SK-N-SH (cell line): ENCODE measurements around the gene PRAMEF1. TPM values are rescaled to one million over a fixed set of nuclear protein-coding genes. Genes with fewer than 3 reads are reported as not detected.

Source experiments
- CTCF ChIA-PET: fragments of 300-600, 350-600 bp; formaldehyde crosslinking; extraction: SDS; loops from one replicate; lab custom pipeline; 2021; lab: Yijun Ruan, JAX
- POLR2A ChIA-PET: fragments of 350-600 bp; sonication (Branson Sonifier 250); formaldehyde crosslinking; extraction: SDS; loops from one replicate; lab custom pipeline; 2020; ENCODE audit warnings: antibody characterized with exemption, inconsistent platforms; lab: Yijun Ruan, JAX
- DNase-seq: peaks from one replicate; pipeline ENCODE4 v3.0.0; 2012
- H2AFZ ChIP-seq: fragments of 200-600 bp; sonication (generic); 2 replicates; pipeline ENCODE4 v1.8.1; 2016; ENCODE audit warnings: antibody characterized with exemption, mild to moderate bottlenecking, low read depth
- H3F3A ChIP-seq: fragments of 200-600 bp; sonication (generic); replicated peaks from 2 replicates; pipeline ENCODE3; 2016; ENCODE audit warnings: antibody characterized with exemption, mild to moderate bottlenecking; ENCODE audit not compliant: insufficient read depth
- H3K27ac ChIP-seq, 2 experiments: fragments of 200-500 bp in 1 of 2; fragments of 200-600 bp in 1 of 2; sonication (Bioruptor generic) in 1 of 2; sonication (generic), shearing (Covaris generic) in 1 of 2; 2 replicates each; pipeline versions ENCODE4 v1.5.1 to v1.6.1; 2014 to 2016; ENCODE audit warnings: low read depth in 2 of 2, inconsistent platforms in 1 of 2, low read length in 1 of 2, mild to moderate bottlenecking in 1 of 2, mixed read lengths in 1 of 2
- H3K27me3 ChIP-seq: fragments of 200-600 bp; sonication (generic), shearing (Covaris generic); 2 replicates; pipeline ENCODE4 v1.6.1; 2016; ENCODE audit warnings: mixed run types; ENCODE audit not compliant: insufficient read depth
- H3K36me3 ChIP-seq, 2 experiments: fragments of 200-500 bp in 1 of 2; fragments of 200-600 bp in 1 of 2; sonication (Bioruptor generic) in 1 of 2; sonication (generic) in 1 of 2; replicated peaks in 1 of 2; 2 replicates each; pipeline versions ENCODE3 to v1.5.1; 2014 to 2016; ENCODE audit warnings: low read length in 1 of 2, mild to moderate bottlenecking in 1 of 2; ENCODE audit not compliant: insufficient read depth in 2 of 2, control insufficient read depth in 1 of 2
- H3K4me1 ChIP-seq, 2 experiments: fragments of 200-500 bp in 1 of 2; fragments of 200-600 bp in 1 of 2; sonication (Bioruptor generic) in 1 of 2; sonication (generic), shearing (Covaris generic) in 1 of 2; 2 replicates each; pipeline versions ENCODE4 v1.5.1 to v1.6.1; 2014 to 2016; ENCODE audit warnings: low read depth in 1 of 2, low read length in 1 of 2, mixed run types in 1 of 2; ENCODE audit not compliant: insufficient read depth in 2 of 2, control insufficient read depth in 1 of 2
- H3K4me2 ChIP-seq: fragments of 200-600 bp; sonication (generic), shearing (Covaris generic); 2 replicates; pipeline ENCODE4 v1.6.1; 2017; ENCODE audit warnings: mixed run types
- H3K4me3 ChIP-seq, 2 experiments: fragments of 200-500 bp in 1 of 2; fragments of 200-600 bp in 1 of 2; sonication (Bioruptor generic) in 1 of 2; sonication (generic), shearing (Covaris generic) in 1 of 2; 2 replicates each; pipeline versions ENCODE4 v1.5.1 to v1.8.1; 2014 to 2016; ENCODE audit warnings: low read depth in 2 of 2, inconsistent platforms in 1 of 2, low read length in 1 of 2, mild to moderate bottlenecking in 1 of 2, mixed read lengths in 1 of 2, moderate library complexity in 1 of 2
- H3K79me2 ChIP-seq: fragments of 200-600 bp; sonication (generic); 2 replicates; pipeline ENCODE4 v1.8.1; 2017; ENCODE audit warnings: mild to moderate bottlenecking; ENCODE audit not compliant: insufficient read depth
- H3K9ac ChIP-seq: fragments of 200-600 bp; sonication (generic); 2 replicates; pipeline ENCODE4 v1.6.1; 2017; ENCODE audit warnings: mixed run types
- H3K9me2 ChIP-seq: fragments of 200-600 bp; sonication (generic); 2 replicates; pipeline ENCODE4 v1.6.1; 2017; ENCODE audit warnings: mixed run types
- H3K9me3 ChIP-seq: fragments of 200-600 bp; sonication (generic); 2 replicates; pipeline ENCODE4 v1.6.1; 2017; ENCODE audit warnings: mixed run types, mild to moderate bottlenecking, moderate library complexity
- H4K20me1 ChIP-seq: fragments of 200-600 bp; sonication (generic); 2 replicates; pipeline ENCODE4 v1.6.1; 2017; ENCODE audit warnings: mild to moderate bottlenecking, mixed run types; ENCODE audit not compliant: insufficient read depth
- CHD2 ChIP-seq: fragments of 150-350 bp; IDR thresholded peaks from 2 replicates; pipeline ENCODE4 v1.6.1; 2018; ENCODE audit warnings: low read length; ENCODE audit not compliant: partially characterized antibody
- CTCF ChIP-seq: fragments of 200-600 bp; sonication (generic); IDR thresholded peaks from 2 replicates; pipeline ENCODE4 v1.6.1; 2017; ENCODE audit warnings: antibody characterized with exemption, mild to moderate bottlenecking, moderate library complexity
- EZH2phosphoT487 ChIP-seq: fragments of 200-600 bp; sonication (generic); IDR thresholded peaks from 2 replicates; pipeline ENCODE4 v1.6.1; 2017; ENCODE audit warnings: low read depth, mixed run types, mild to moderate bottlenecking, antibody characterized with exemption, moderate library complexity, borderline replicate concordance
- FOSL2 ChIP-seq: IDR thresholded peaks from 2 replicates; pipeline ENCODE4 v1.4.0; 2012; ENCODE audit warnings: low read depth, mild to moderate bottlenecking, moderate library complexity, borderline replicate concordance
- FOXJ3 ChIP-seq: sonication (generic); formaldehyde crosslinking; IDR thresholded peaks from 2 replicates; pipeline ENCODE4 v1.5.1; 2020; ENCODE audit warnings: mild to moderate bottlenecking, missing genetic modification reagents
- FOXM1 ChIP-seq: IDR thresholded peaks from 2 replicates; pipeline ENCODE4 v1.4.0; 2012; ENCODE audit warnings: low read depth, mild to moderate bottlenecking
- GABPA ChIP-seq: IDR thresholded peaks from 2 replicates; pipeline ENCODE4 v1.4.0; 2012; ENCODE audit warnings: low read depth, mild to moderate bottlenecking
- IRF3 ChIP-seq: fragments of 150-350 bp; IDR thresholded peaks from 2 replicates; pipeline ENCODE4 v1.6.1; 2016; ENCODE audit warnings: mild to moderate bottlenecking, low read depth, low read length
- JUND ChIP-seq: IDR thresholded peaks from 2 replicates; pipeline ENCODE4 v1.4.0; 2012
- MAX ChIP-seq: IDR thresholded peaks from 2 replicates; pipeline ENCODE4 v1.4.0; 2012; ENCODE audit warnings: low read depth
- MEF2A ChIP-seq: IDR thresholded peaks from 2 replicates; pipeline ENCODE4 v1.4.0; 2012; ENCODE audit warnings: low read depth, borderline replicate concordance
- PBX3 ChIP-seq: IDR thresholded peaks from 2 replicates; pipeline ENCODE4; 2012
- RCOR1 ChIP-seq: fragments of 150-350 bp; IDR thresholded peaks from 2 replicates; pipeline ENCODE4 v1.6.1; 2017; ENCODE audit warnings: antibody characterized with exemption, low read length
- RFX5 ChIP-seq: IDR thresholded peaks from 2 replicates; pipeline ENCODE4 v1.6.1; 2012; ENCODE audit warnings: mild to moderate bottlenecking, improper control_type of control experiment, low read length
- SIN3A ChIP-seq: IDR thresholded peaks from 2 replicates; pipeline ENCODE4 v1.6.1; 2012; ENCODE audit warnings: low read depth, mild to moderate bottlenecking, low read length, moderate library complexity, borderline replicate concordance
- SMC3 ChIP-seq: IDR thresholded peaks from 2 replicates; pipeline ENCODE4 v1.6.1; 2012; ENCODE audit warnings: low read depth, low read length, improper control_type of control experiment
- TCF12 ChIP-seq: IDR thresholded peaks from 2 replicates; pipeline ENCODE4 v1.4.0; 2012
- TEAD4 ChIP-seq: IDR thresholded peaks from 2 replicates; pipeline ENCODE4 v1.4.0; 2012; ENCODE audit warnings: mild to moderate bottlenecking, borderline replicate concordance; ENCODE audit not compliant: insufficient read depth
- USF1 ChIP-seq: IDR thresholded peaks from 2 replicates; pipeline ENCODE4 v1.4.0; 2012; ENCODE audit warnings: low read depth, borderline replicate concordance
- USF2 ChIP-seq: fragments of 150-350 bp; IDR thresholded peaks from 2 replicates; pipeline ENCODE4 v1.6.1; 2017; ENCODE audit warnings: antibody characterized with exemption, low read length, low read depth, borderline replicate concordance
- YY1 ChIP-seq: IDR thresholded peaks from 2 replicates; pipeline ENCODE4 v1.4.0; 2012; ENCODE audit warnings: low read depth, mild to moderate bottlenecking
- ZBTB33 ChIP-seq: IDR thresholded peaks from 2 replicates; pipeline ENCODE4 v1.4.0; 2012; ENCODE audit warnings: low read depth, borderline replicate concordance
- WGBS: methylation state at CpG from one replicate; pipeline ENCODE4 v1.1.6; 2017; ENCODE audit warnings: low lambda C conversion rate; 5-methylcytosine and 5-hydroxymethylcytosine counted together
- polyA plus RNA-seq, 3 experiments: library from polyadenylated mRNA; depleted of rRNA; stranded (reverse); fragments of >200 nt; gene quantifications; 2 replicates each; pipeline ENCODE4 v1.2.3, GENCODE V29; 2012

PRAMEF1 gene
- polyA plus RNA-seq, 1 of the 3 experiments (the other 2 are of a cell fraction): not detected

GRCh38 chr1:12799730-12800129 lies 8.5 kb downstream of the PRAMEF1 start (continued):
- TF ChIP-seq ZBTB33: no peak
- TF ChIP-seq TCF12: no peak
- TF ChIP-seq IRF3: no peak
- no peak for TF ChIP-seq JUND
- TF ChIP-seq FOSL2: no peak
- no peak for TF ChIP-seq YY1

- ChIA-PET POLR2A (no interaction called here), CTCF (no interaction called here)
- Histone ChIP-seq H3K27ac (no peak overlapping the region), H3K4me3 (no peak overlapping the region), H2AFZ (no peak overlapping the region), H3K79me2 (no peaks in the 10 kb centered on the region), H3K4me2 (no peak overlapping the region), H4K20me1 (no peaks in the 10 kb centered on the region), H3K36me3 (no peaks in the 10 kb centered on the region), H3K4me1 (no peaks in the 10 kb centered on the region), H3K9ac (no peak overlapping the region), H3F3A (no peaks in the 10 kb centered on the region), H3K9me3 (no peaks in the 10 kb centered on the region), H3K9me2 (no peaks in the 10 kb centered on the region), H3K27me3 (no peaks in the 10 kb centered on the region)
- 25% methylated on average over 1 of the region's 1 CpG for WGBS
- no peak for DNase-seq
- no peak for TF ChIP-seq USF2
- no peak for TF ChIP-seq RCOR1
- no peak for TF ChIP-seq FOXM1
- TF ChIP-seq MAX: no peak
- no peak for TF ChIP-seq CHD2
- no peak for TF ChIP-seq GABPA
- TF ChIP-seq MEF2A: no peak
- TF ChIP-seq PBX3: no peak
- no peak for TF ChIP-seq FOXJ3 (CRISPR knock-in tag)
- TF ChIP-seq USF1: no peak
- no peak for TF ChIP-seq RFX5
- TF ChIP-seq SIN3A: no peak
- TF ChIP-seq CTCF: no peak
- no peak for TF ChIP-seq SMC3
- TF ChIP-seq TCF12: no peak
- TF ChIP-seq EZH2phosphoT487: no peak
- TF ChIP-seq TEAD4: no peak
- no peak for TF ChIP-seq FOSL2
These were observed 18.7 kb downstream of the PRAMEF1 start for GRCh38 chr1:12809933-12810332.
